Umbilical cord (tissue), 2 donors: ENCODE measurements around the gene FBXL7. TPM values are rescaled to one million over a fixed set of nuclear protein-coding genes. Genes with fewer than 3 reads are reported as not detected.
"Not testable (repeated sequence)": the region's sequence is repeated elsewhere in the genome, so short reads cannot be mapped to it uniquely, and the experiment has no call there.

Experiments
- DNase-seq: peaks from one replicate; pipeline ENCODE4 v3.0.0-alpha.2; 2015; ENCODE audit warnings: low spot score
- total RNA-seq: library from RNA; depleted of rRNA; stranded (reverse); fragments of >200 nt; gene quantifications from one replicate; pipeline ENCODE4 v1.2.3, GENCODE V29; 2014; ENCODE audit warnings: low replicate concordance; ENCODE audit not compliant: insufficient read depth

FBXL7 gene
- total RNA-seq, 1 donor from 2014 or later, result 7.9 TPM

GRCh38 chr5:15806613-15807012 is 306.6 kb downstream of the FBXL7 start:
- DNase-seq, result no peak

- peak; percentile 44 for DNase-seq
Measured at GRCh38 chr5:15807248-15807647, 307.3 kb downstream of the FBXL7 start.

- DNase-seq, result peak; percentile 59
Measured at GRCh38 chr5:15807871-15808270, 307.9 kb downstream of the FBXL7 start.

GRCh38 chr5:15808577-15808976 is 308.6 kb downstream of the FBXL7 start:
- no peak for DNase-seq

GRCh38 chr5:15819617-15820016 is 319.6 kb downstream of the FBXL7 start:
- DNase-seq, result no peak

- no peak for DNase-seq
Measured at GRCh38 chr5:15821506-15821905, 321.5 kb downstream of the FBXL7 start.

- DNase-seq, result no peak
Measured at GRCh38 chr5:15823398-15823797, 323.4 kb downstream of the FBXL7 start.

- no peak for DNase-seq
Measured at GRCh38 chr5:15827741-15828140, 327.8 kb downstream of the FBXL7 start.

GRCh38 chr5:15831408-15831807 is 331.4 kb downstream of the FBXL7 start:
- DNase-seq, result no peak

GRCh38 chr5:15833365-15833764 is 333.4 kb downstream of the FBXL7 start:
- no peak for DNase-seq

GRCh38 chr5:15834596-15835245 is 334.7 kb downstream of the FBXL7 start:
- peak; percentile 79 for DNase-seq

GRCh38 chr5:15835514-15835913 is 335.5 kb downstream of the FBXL7 start:
- DNase-seq, result no peak

- DNase-seq, result no peak
Measured at GRCh38 chr5:15837551-15838289, 337.7 kb downstream of the FBXL7 start.

- DNase-seq, result no peak
Measured at GRCh38 chr5:15844253-15844652, 344.3 kb downstream of the FBXL7 start.

- DNase-seq, result no peak
Measured at GRCh38 chr5:15844871-15845270, 344.9 kb downstream of the FBXL7 start.

- DNase-seq, result no peak
Measured at GRCh38 chr5:15850536-15850935, 350.6 kb downstream of the FBXL7 start.

GRCh38 chr5:15850939-15851341 is 351.0 kb downstream of the FBXL7 start:
- DNase-seq, result peak; percentile 39

- no peak for DNase-seq
Measured at GRCh38 chr5:15852217-15852616, 352.2 kb downstream of the FBXL7 start.

GRCh38 chr5:15852949-15853348 is 353.0 kb downstream of the FBXL7 start:
- DNase-seq, result no peak

GRCh38 chr5:15858326-15858725 is 358.3 kb downstream of the FBXL7 start:
- DNase-seq, result peak; percentile 77

- DNase-seq, result no peak
Measured at GRCh38 chr5:15864536-15865215, 364.7 kb downstream of the FBXL7 start.

GRCh38 chr5:15872259-15872658 is 372.3 kb downstream of the FBXL7 start:
- DNase-seq, result not testable (repeated sequence)

- no peak for DNase-seq
Measured at GRCh38 chr5:15877914-15878313, 377.9 kb downstream of the FBXL7 start.
